Calu3 (cell line): ENCODE data around the gene BCL2L15. TPM values are rescaled to one million over a fixed set of nuclear protein-coding genes. Genes with fewer than 3 reads are reported as not detected.

ENCODE experiments used
- BruUV-seq: library from RNA; stranded (reverse); fragments of 400-500 nt; replicated peaks from 2 replicates; lab custom pipeline; 2021; lab: Mats Ljungman, UMichigan
- CTCF ChIA-PET: fragments of 300-600 bp; sonication (Branson Sonifier 250); formaldehyde crosslinking; loops from one replicate; lab custom pipeline; 2022; ENCODE audit warnings: antibody characterized with exemption; lab: Charles Lee
- DNase-seq: peaks from one replicate; pipeline ENCODE4 v3.0.0; 2022
- H3K27ac Mint-ChIP-seq: one replicate; pipeline ENCODE4 v1.8.0; 2022; ENCODE audit warnings: mixed read lengths; ENCODE audit not compliant: unreplicated experiment
- H3K27me3 Mint-ChIP-seq: one replicate; pipeline ENCODE4 v1.8.0; 2022; ENCODE audit warnings: mixed read lengths; ENCODE audit not compliant: unreplicated experiment
- H3K36me3 Mint-ChIP-seq: one replicate; pipeline ENCODE4 v1.8.0; 2022; ENCODE audit warnings: mild to moderate bottlenecking, moderate library complexity, mixed read lengths; ENCODE audit not compliant: insufficient read depth, unreplicated experiment
- H3K4me1 Mint-ChIP-seq: one replicate; pipeline ENCODE4 v1.8.0; 2022; ENCODE audit warnings: mild to moderate bottlenecking, low read depth, mixed read lengths; ENCODE audit not compliant: unreplicated experiment
- H3K4me3 Mint-ChIP-seq: one replicate; pipeline ENCODE4 v1.8.0; 2022; ENCODE audit warnings: mild to moderate bottlenecking, low read depth, moderate library complexity, mixed read lengths; ENCODE audit not compliant: unreplicated experiment
- H3K9me3 Mint-ChIP-seq: one replicate; pipeline ENCODE4 v1.8.0; 2022; ENCODE audit warnings: low read depth, mixed read lengths; ENCODE audit not compliant: unreplicated experiment
- intact Hi-C: fragments of 100-400 bp; cut with micrococcal nuclease; formaldehyde crosslinking; loops from one replicate; pipeline ENCODE4 v1.10.0; 2022; ENCODE audit not compliant: unreplicated experiment
- total RNA-seq: library from RNA; stranded (reverse); gene quantifications from 2 replicates; pipeline ENCODE4 v1.2.3, GENCODE V29; 2022
- TF ChIP-seq, protein P1 (sequence below): fragments of 200-600 bp; IDR thresholded peaks from one replicate; pipeline ENCODE4 v1.8.0; 2022; ENCODE audit warnings: antibody characterized with exemption; ENCODE audit not compliant: unreplicated experiment

BCL2L15 gene
- total RNA-seq, 1 experiment from 2014 or later: 16.8 TPM

DNA sequence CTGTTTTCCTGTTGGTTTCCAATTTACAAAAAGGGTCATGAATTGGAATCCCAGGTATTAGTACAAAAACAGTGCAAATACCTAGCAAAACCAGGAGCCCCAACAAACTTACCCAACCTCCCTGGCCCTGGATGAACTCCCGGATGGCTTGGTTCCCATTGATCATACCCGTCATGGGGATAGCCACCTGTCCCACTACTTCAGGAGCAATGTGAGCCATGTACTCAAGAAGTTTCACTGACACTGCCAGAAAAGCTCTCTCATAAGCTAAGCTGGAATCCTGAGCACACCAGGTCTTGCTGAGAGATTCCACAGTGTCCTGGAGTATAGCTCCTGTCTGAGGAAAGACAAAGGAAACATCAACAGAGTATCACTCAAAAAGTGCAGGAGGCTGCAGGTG, 5.7 kb downstream of the BCL2L15 start:
- H3K9me3 Mint-ChIP-seq: no peaks in the 10 kb centered on the region
- TF ChIP-seq, protein P1, sequence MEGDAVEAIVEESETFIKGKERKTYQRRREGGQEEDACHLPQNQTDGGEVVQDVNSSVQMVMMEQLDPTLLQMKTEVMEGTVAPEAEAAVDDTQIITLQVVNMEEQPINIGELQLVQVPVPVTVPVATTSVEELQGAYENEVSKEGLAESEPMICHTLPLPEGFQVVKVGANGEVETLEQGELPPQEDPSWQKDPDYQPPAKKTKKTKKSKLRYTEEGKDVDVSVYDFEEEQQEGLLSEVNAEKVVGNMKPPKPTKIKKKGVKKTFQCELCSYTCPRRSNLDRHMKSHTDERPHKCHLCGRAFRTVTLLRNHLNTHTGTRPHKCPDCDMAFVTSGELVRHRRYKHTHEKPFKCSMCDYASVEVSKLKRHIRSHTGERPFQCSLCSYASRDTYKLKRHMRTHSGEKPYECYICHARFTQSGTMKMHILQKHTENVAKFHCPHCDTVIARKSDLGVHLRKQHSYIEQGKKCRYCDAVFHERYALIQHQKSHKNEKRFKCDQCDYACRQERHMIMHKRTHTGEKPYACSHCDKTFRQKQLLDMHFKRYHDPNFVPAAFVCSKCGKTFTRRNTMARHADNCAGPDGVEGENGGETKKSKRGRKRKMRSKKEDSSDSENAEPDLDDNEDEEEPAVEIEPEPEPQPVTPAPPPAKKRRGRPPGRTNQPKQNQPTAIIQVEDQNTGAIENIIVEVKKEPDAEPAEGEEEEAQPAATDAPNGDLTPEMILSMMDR: no peak
- H3K4me1 Mint-ChIP-seq: peaks cover 11% of the 10 kb centered on the region
- no TSS peak for BruUV-seq
- CTCF ChIA-PET: no interaction called here
- no peak overlapping the region for H3K27ac Mint-ChIP-seq
- H3K36me3 Mint-ChIP-seq: peaks cover 6% of the 10 kb centered on the region
- H3K4me3 Mint-ChIP-seq: no peak overlapping the region
- DNase-seq: no peak
- intact Hi-C loops: no loop called here
- no peaks in the 10 kb centered on the region for H3K27me3 Mint-ChIP-seq

DNA sequence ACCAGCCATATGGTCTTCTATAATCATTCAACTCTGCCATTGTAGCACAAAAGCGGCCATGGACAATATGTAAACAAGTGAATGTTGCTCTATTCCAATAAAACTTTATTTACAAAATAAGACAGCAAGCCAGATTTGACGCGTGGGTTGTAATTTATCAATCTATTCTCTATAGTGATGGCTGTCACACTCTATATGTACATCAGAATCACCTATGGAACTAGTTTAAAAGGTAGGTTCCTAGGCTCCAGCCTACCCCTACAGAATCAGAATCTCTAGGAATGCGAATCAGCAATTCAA, 7.7 kb downstream of the BCL2L15 start:
- Mint-ChIP-seq H3K27ac (no peak overlapping the region), H3K4me1 (peaks cover 22% of the 10 kb centered on the region), H3K27me3 (no peaks in the 10 kb centered on the region), H3K9me3 (no peaks in the 10 kb centered on the region), H3K4me3 (no peak overlapping the region), H3K36me3 (no peaks in the 10 kb centered on the region)
- no peak for DNase-seq
- TF ChIP-seq, protein P1: no peak
- no TSS peak for BruUV-seq
- CTCF ChIA-PET: no interaction called here
- intact Hi-C loops: no loop called here

DNA sequence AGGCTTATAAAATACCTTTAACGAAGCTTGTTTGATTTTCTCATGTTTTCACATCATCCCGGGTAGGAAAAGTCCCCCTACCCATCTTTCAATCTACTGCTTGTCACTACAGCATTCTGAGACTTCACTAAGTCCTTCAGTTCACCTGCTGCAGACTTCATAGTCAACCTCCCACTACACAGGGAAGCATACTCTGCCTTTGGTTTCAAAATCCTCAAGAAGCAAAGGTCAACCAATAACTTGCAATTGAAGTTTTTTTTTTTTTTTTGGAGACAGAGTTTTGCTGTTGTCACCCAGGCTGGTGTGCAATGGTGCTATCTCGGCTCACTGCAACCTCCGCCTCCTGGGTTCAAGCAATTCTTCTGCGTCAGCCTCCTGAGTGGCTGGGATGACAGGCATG, 11.2 kb downstream of the BCL2L15 start:
- no TSS peak for BruUV-seq
- no peaks in the 10 kb centered on the region for H3K9me3 Mint-ChIP-seq
- H3K36me3 Mint-ChIP-seq: no peaks in the 10 kb centered on the region
- H3K4me3 Mint-ChIP-seq: no peak overlapping the region
- CTCF ChIA-PET: no interaction called here
- intact Hi-C loops: no loop called here
- peaks cover 28% of the 10 kb centered on the region for H3K4me1 Mint-ChIP-seq
- no peak overlapping the region for H3K27ac Mint-ChIP-seq
- TF ChIP-seq, protein P1: no peak
- no peak for DNase-seq
- no peaks in the 10 kb centered on the region for H3K27me3 Mint-ChIP-seq

DNA sequence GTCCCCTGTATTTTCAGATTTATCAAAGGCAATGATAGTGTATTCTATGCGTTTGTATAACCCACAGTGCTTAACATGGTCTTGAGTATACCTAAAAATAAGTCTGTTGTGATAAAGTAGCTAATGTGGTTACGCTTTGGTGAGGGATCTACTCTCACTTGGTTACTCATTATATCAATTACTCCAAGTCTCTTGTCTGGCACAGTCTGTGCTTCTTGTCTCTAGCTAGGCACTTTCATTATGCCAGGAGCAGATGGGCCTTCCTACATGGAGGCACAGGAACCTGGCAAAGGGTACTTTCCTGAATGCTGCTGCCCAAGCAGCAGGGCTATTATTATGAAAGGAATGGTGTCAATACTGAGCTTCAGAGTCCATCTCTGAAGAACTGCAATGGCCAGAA, 11.7 kb downstream of the BCL2L15 start:
- DNase-seq: no peak
- CTCF ChIA-PET: no interaction called here
- intact Hi-C loops: no loop called here

More for the DNA sequence above, 11.7 kb downstream of the BCL2L15 start:
- H3K9me3 Mint-ChIP-seq: no peaks in the 10 kb centered on the region
- peaks cover 28% of the 10 kb centered on the region for H3K4me1 Mint-ChIP-seq
- BruUV-seq: no TSS peak
- no peaks in the 10 kb centered on the region for H3K36me3 Mint-ChIP-seq
- TF ChIP-seq, protein P1: no peak
- no peak overlapping the region for H3K27ac Mint-ChIP-seq
- H3K27me3 Mint-ChIP-seq: no peaks in the 10 kb centered on the region
- no peak overlapping the region for H3K4me3 Mint-ChIP-seq
